OCI-LY1 (cell line): ENCODE measurements around the gene RAB11FIP4.

Source experiments
- H2AFZ ChIP-seq: fragments of 200-600 bp; sonication (generic), shearing (Covaris generic); 2 replicates; pipeline ENCODE4 v1.6.0; 2014; ENCODE audit warnings: antibody characterized with exemption, mild to moderate bottlenecking, low read length
- H3F3A ChIP-seq: fragments of 200-600 bp; sonication (generic), shearing (Covaris generic); 2 replicates; pipeline ENCODE4 v1.6.0; 2014; ENCODE audit warnings: mild to moderate bottlenecking, antibody characterized with exemption, low read length, moderate library complexity; ENCODE audit not compliant: insufficient read depth
- H3K27ac ChIP-seq: fragments of 200-600 bp; sonication (generic); 2 replicates; pipeline ENCODE4 v1.5.1; 2014; ENCODE audit warnings: low read length, mixed run types, mild to moderate bottlenecking, low read depth; ENCODE audit not compliant: poor library complexity, severe bottlenecking
- H3K27me3 ChIP-seq: fragments of 200-600 bp; sonication (generic); 2 replicates; pipeline ENCODE4 v1.6.0; 2014; ENCODE audit warnings: antibody characterized with exemption, mild to moderate bottlenecking, low read length, moderate library complexity; ENCODE audit not compliant: insufficient read depth
- H3K36me3 ChIP-seq: fragments of 200-600 bp; sonication (generic); 2 replicates; pipeline ENCODE4 v1.6.1; 2014; ENCODE audit warnings: mild to moderate bottlenecking, antibody characterized with exemption, low read length, moderate library complexity, mixed read lengths; ENCODE audit not compliant: insufficient read depth
- H3K4me1 ChIP-seq: fragments of 200-600 bp; sonication (generic); 2 replicates; pipeline ENCODE4 v1.5.1; 2014; ENCODE audit warnings: mild to moderate bottlenecking, low read length, moderate library complexity; ENCODE audit not compliant: insufficient read depth, severe bottlenecking
- H3K4me2 ChIP-seq: fragments of 200-600 bp; sonication (generic), shearing (Covaris generic); 2 replicates; pipeline ENCODE4 v1.6.1; 2014; ENCODE audit warnings: low read length
- H3K4me3 ChIP-seq: fragments of 200-600 bp; sonication (generic); 2 replicates; pipeline ENCODE4 v1.5.1; 2014; ENCODE audit warnings: low read length, low read depth, mild to moderate bottlenecking, mixed read lengths; ENCODE audit not compliant: poor library complexity, severe bottlenecking
- H3K79me2 ChIP-seq: fragments of 200-600 bp; shearing (Covaris generic); 2 replicates; pipeline ENCODE4 v1.6.1; 2016; ENCODE audit warnings: mixed run types, low read length, mixed read lengths; ENCODE audit not compliant: insufficient read depth
- H3K9ac ChIP-seq: fragments of 200-600 bp; sonication (generic), shearing (Covaris generic); 2 replicates; pipeline ENCODE4 v1.6.1; 2014; ENCODE audit warnings: mild to moderate bottlenecking, low read length, mixed read lengths
- H3K9me2 ChIP-seq: fragments of 200-600 bp; sonication (generic), shearing (Covaris generic); 2 replicates; pipeline ENCODE4 v1.6.1; 2014; ENCODE audit warnings: low read depth, mild to moderate bottlenecking, low read length, mixed read lengths
- H3K9me3 ChIP-seq: fragments of 200-600 bp; shearing (Covaris generic); 2 replicates; pipeline ENCODE4 v1.6.1; 2014; ENCODE audit warnings: low read length, mixed read lengths
- H4K20me1 ChIP-seq: fragments of 200-600 bp; sonication (generic), shearing (Covaris generic); 2 replicates; pipeline ENCODE4 v1.6.0; 2016; ENCODE audit warnings: mild to moderate bottlenecking, low read length; ENCODE audit not compliant: insufficient read depth
- CTCF ChIP-seq: fragments of 200-600 bp; sonication (generic), shearing (Covaris generic); IDR thresholded peaks from 2 replicates; pipeline ENCODE4 v1.5.1; 2017; ENCODE audit warnings: mild to moderate bottlenecking, antibody characterized with exemption, low read length, moderate library complexity, mixed read lengths
- EZH2 ChIP-seq: fragments of 200-600 bp; sonication (generic), shearing (Covaris generic); IDR thresholded peaks from 2 replicates; pipeline ENCODE4 v1.8.0; 2017; ENCODE audit warnings: borderline replicate concordance, mixed run types, mild to moderate bottlenecking, antibody characterized with exemption, low read length, moderate library complexity, mixed read lengths

RAB11FIP4 gene

GRCh38 chr17:31412511-31412910, 21.0 kb downstream of the RAB11FIP4 start:
- H2AFZ ChIP-seq, result no peak overlapping the region
- no peaks in the 10 kb centered on the region for H3K27me3 ChIP-seq
- H3F3A ChIP-seq, result no peaks in the 10 kb centered on the region
- H3K4me3 ChIP-seq, result no peak overlapping the region
- no peak overlapping the region for H3K9ac ChIP-seq
- H3K4me2 ChIP-seq, result no peak overlapping the region
- no peak for TF ChIP-seq EZH2
- no peak for TF ChIP-seq CTCF
- no peaks in the 10 kb centered on the region for H3K79me2 ChIP-seq
- no peaks in the 10 kb centered on the region for H3K4me1 ChIP-seq
- no peaks in the 10 kb centered on the region for H3K36me3 ChIP-seq
- H4K20me1 ChIP-seq, result no peaks in the 10 kb centered on the region
- H3K9me2 ChIP-seq, result no peaks in the 10 kb centered on the region
- no peak overlapping the region for H3K27ac ChIP-seq
- no peaks in the 10 kb centered on the region for H3K9me3 ChIP-seq

GRCh38 chr17:31413081-31413799, 21.8 kb downstream of the RAB11FIP4 start:
- Histone ChIP-seq H3K9me2 (no peaks in the 10 kb centered on the region), H3K27me3 (no peaks in the 10 kb centered on the region), H2AFZ (no peak overlapping the region), H3K9me3 (no peaks in the 10 kb centered on the region), H3K27ac (no peak overlapping the region), H3K79me2 (no peaks in the 10 kb centered on the region), H3K4me1 (no peaks in the 10 kb centered on the region), H3F3A (no peaks in the 10 kb centered on the region), H3K9ac (no peak overlapping the region), H3K36me3 (no peaks in the 10 kb centered on the region), H3K4me2 (no peak overlapping the region), H3K4me3 (no peak overlapping the region), H4K20me1 (no peaks in the 10 kb centered on the region)
- no peak for TF ChIP-seq EZH2
- no peak for TF ChIP-seq CTCF

GRCh38 chr17:31413874-31414549, 22.5 kb downstream of the RAB11FIP4 start:
- Histone ChIP-seq H3K9me2 (no peaks in the 10 kb centered on the region), H3K9ac (no peak overlapping the region), H3K4me3 (no peak overlapping the region), H3K27ac (no peak overlapping the region), H3K27me3 (no peaks in the 10 kb centered on the region), H3F3A (no peaks in the 10 kb centered on the region), H4K20me1 (no peaks in the 10 kb centered on the region), H3K9me3 (no peaks in the 10 kb centered on the region), H3K4me1 (no peaks in the 10 kb centered on the region), H3K79me2 (no peaks in the 10 kb centered on the region), H3K36me3 (no peaks in the 10 kb centered on the region), H2AFZ (no peak overlapping the region), H3K4me2 (no peak overlapping the region)
- TF ChIP-seq EZH2 (no peak), CTCF (no peak)
